Smooth muscle cell (in vitro differentiated cells): ENCODE data around the gene C12orf54. TPM values are rescaled to one million over a fixed set of nuclear protein-coding genes. Genes with fewer than 3 reads are reported as not detected.
"Not testable (repeated sequence)": the region's sequence is repeated elsewhere in the genome, so short reads cannot be mapped to it uniquely, and the experiment has no call there.

Experiments used
- DNase-seq: peaks from one replicate; lab custom pipeline; 2025; ENCODE audit not compliant: unreplicated experiment; lab: John Stamatoyannopoulos, UW
- H2AFZ ChIP-seq: fragments of 200-600 bp; sonication (generic); 2 replicates; pipeline ENCODE4 v1.6.0; 2016; ENCODE audit warnings: antibody characterized with exemption, low read depth, mild to moderate bottlenecking
- H3F3A ChIP-seq: fragments of 200-600 bp; sonication (generic); 2 replicates; pipeline ENCODE4 v1.6.0; 2017; ENCODE audit warnings: antibody characterized with exemption, low read depth
- H3K27ac ChIP-seq: fragments of 200-600 bp; sonication (generic); 2 replicates; pipeline ENCODE4 v1.5.1; 2016; ENCODE audit warnings: low read depth, mild to moderate bottlenecking
- H3K27me3 ChIP-seq: fragments of 200-600 bp; sonication (generic); 2 replicates; pipeline ENCODE4 v1.6.1; 2016; ENCODE audit warnings: low read depth, mild to moderate bottlenecking
- H3K36me3 ChIP-seq: fragments of 200-600 bp; sonication (generic); 2 replicates; pipeline ENCODE4 v1.5.1; 2016; ENCODE audit warnings: low read depth
- H3K4me1 ChIP-seq: fragments of 200-600 bp; sonication (generic); 2 replicates; pipeline ENCODE4 v1.5.1; 2016; ENCODE audit warnings: low read depth
- H3K4me2 ChIP-seq: fragments of 200-600 bp; sonication (generic); 2 replicates; pipeline ENCODE4 v1.6.0; 2016; ENCODE audit warnings: mild to moderate bottlenecking
- H3K4me3 ChIP-seq: fragments of 200-600 bp; sonication (generic); 2 replicates; pipeline ENCODE4 v1.5.1; 2016; ENCODE audit warnings: mild to moderate bottlenecking
- H3K79me2 ChIP-seq: fragments of 200-600 bp; sonication (generic); 2 replicates; pipeline ENCODE4 v1.6.0; 2016; ENCODE audit warnings: low read depth, mild to moderate bottlenecking
- H3K9ac ChIP-seq: fragments of 200-600 bp; sonication (generic); 2 replicates; pipeline ENCODE4 v1.6.0; 2016; ENCODE audit warnings: low read depth
- H3K9me3 ChIP-seq: fragments of 200-600 bp; sonication (generic); replicated peaks from 2 replicates; pipeline ENCODE4 v1.5.1; 2016; ENCODE audit warnings: low read depth
- H4K20me1 ChIP-seq: fragments of 200-600 bp; sonication (generic); 2 replicates; pipeline ENCODE4 v1.6.0; 2016; ENCODE audit warnings: low read depth
- WGBS: methylation state at CpG from one replicate; pipeline ENCODE4 v1.1.7; 2016; ENCODE audit warnings: low lambda C conversion rate; 5-methylcytosine and 5-hydroxymethylcytosine counted together
- polyA plus RNA-seq: library from polyadenylated mRNA; unstranded; fragments of >200 nt; fragmentation: Nextera tagmentation; extraction: Ambion mirVana; gene quantifications from 2 replicates; pipeline ENCODE4 v1.2.1, GENCODE V29; 2016
- total RNA-seq: library from RNA; depleted of rRNA; stranded (reverse); fragments of >200 nt; gene quantifications from 2 replicates; pipeline ENCODE4 v1.2.3, GENCODE V29; 2014
- TF ChIP-seq, protein P1 (sequence below): fragments of 200-600 bp; sonication (generic); IDR thresholded peaks from 2 replicates; pipeline ENCODE4 v1.5.1; 2017; ENCODE audit warnings: borderline replicate concordance, mild to moderate bottlenecking, antibody characterized with exemption; ENCODE audit not compliant: insufficient read depth, poor library complexity, severe bottlenecking

C12orf54 gene
- total and polyA plus RNA-seq, 2 experiments from 2014 or later = 0.45 to 1.1 TPM

- DNase-seq = no peak
- no peak overlapping the region for H3K27ac ChIP-seq
- 84% methylated on average over 2 of the region's 2 CpGs for WGBS
- no peaks in the 10 kb centered on the region for H3F3A ChIP-seq
- H4K20me1 ChIP-seq = no peaks in the 10 kb centered on the region
- no peak overlapping the region for H2AFZ ChIP-seq
- no peaks in the 10 kb centered on the region for H3K4me1 ChIP-seq
- no peak overlapping the region for H3K9ac ChIP-seq
- no peak overlapping the region for H3K4me2 ChIP-seq
- no peak overlapping the region for H3K4me3 ChIP-seq
- no peaks in the 10 kb centered on the region for H3K79me2 ChIP-seq
- H3K9me3 ChIP-seq = no peaks in the 10 kb centered on the region
- no peaks in the 10 kb centered on the region for H3K36me3 ChIP-seq
- H3K27me3 ChIP-seq = no peaks in the 10 kb centered on the region
- TF ChIP-seq, protein P1, sequence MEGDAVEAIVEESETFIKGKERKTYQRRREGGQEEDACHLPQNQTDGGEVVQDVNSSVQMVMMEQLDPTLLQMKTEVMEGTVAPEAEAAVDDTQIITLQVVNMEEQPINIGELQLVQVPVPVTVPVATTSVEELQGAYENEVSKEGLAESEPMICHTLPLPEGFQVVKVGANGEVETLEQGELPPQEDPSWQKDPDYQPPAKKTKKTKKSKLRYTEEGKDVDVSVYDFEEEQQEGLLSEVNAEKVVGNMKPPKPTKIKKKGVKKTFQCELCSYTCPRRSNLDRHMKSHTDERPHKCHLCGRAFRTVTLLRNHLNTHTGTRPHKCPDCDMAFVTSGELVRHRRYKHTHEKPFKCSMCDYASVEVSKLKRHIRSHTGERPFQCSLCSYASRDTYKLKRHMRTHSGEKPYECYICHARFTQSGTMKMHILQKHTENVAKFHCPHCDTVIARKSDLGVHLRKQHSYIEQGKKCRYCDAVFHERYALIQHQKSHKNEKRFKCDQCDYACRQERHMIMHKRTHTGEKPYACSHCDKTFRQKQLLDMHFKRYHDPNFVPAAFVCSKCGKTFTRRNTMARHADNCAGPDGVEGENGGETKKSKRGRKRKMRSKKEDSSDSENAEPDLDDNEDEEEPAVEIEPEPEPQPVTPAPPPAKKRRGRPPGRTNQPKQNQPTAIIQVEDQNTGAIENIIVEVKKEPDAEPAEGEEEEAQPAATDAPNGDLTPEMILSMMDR = no peak
These were observed 26.7 kb downstream of the C12orf54 start for GRCh38 chr12:48508987-48509386.

DNA sequence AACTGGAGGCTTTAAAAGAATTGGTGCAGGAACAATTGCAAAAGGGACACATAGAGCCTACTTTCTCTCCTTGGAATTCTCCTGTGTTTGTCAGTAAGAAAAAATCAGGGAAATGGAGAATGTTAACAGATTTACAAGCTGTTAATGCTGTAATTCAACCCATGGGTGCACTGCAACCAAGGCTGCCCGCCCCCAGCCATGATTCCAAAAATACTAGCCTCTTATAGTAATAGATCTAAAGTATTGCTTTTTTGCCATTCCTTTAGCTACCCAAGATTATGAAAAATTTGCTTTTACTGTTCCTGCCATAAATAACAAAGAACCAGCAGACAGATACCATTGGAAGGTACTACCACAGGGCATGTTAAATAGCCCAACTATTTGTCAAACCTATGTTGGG lies 27.8 kb downstream of the C12orf54 start:
- no peaks in the 10 kb centered on the region for H3K79me2 ChIP-seq
- no peaks in the 10 kb centered on the region for H3F3A ChIP-seq
- no peaks in the 10 kb centered on the region for H4K20me1 ChIP-seq
- no peaks in the 10 kb centered on the region for H3K4me1 ChIP-seq
- no peak for DNase-seq
- no peak overlapping the region for H2AFZ ChIP-seq
- H3K27me3 ChIP-seq = no peaks in the 10 kb centered on the region
- no peaks in the 10 kb centered on the region for H3K36me3 ChIP-seq
- H3K4me2 ChIP-seq = no peak overlapping the region
- no peak overlapping the region for H3K27ac ChIP-seq
- WGBS = 48% methylated on average over 1 of the region's 1 CpG
- H3K4me3 ChIP-seq = no peak overlapping the region
- H3K9ac ChIP-seq = no peak overlapping the region
- no peaks in the 10 kb centered on the region for H3K9me3 ChIP-seq
- TF ChIP-seq, protein P1 = no peak

DNA sequence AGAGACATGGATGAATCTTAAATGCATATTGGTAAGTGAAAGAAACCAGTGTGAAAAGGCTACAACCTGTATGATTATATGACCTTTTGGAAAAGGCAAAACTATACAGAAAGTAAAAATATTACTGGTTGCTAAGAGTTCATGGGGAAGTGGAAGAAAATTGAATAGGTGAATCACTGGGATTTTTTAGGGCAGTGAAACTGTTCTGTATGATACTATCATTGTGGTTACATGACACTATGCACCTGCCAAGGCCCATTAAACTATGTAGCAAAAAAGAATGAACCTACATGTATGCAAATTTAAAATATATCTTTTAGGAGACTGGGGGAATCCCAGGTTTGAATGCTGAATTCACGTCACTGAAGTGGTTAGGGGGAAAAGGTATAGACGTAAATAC lies 30.6 kb downstream of the C12orf54 start:
- TF ChIP-seq, protein P1 = no peak

GRCh38 chr12:48514728-48515127 lies 32.4 kb downstream of the C12orf54 start:
- H3K27ac ChIP-seq = no peak overlapping the region
- no peak overlapping the region for H3K9ac ChIP-seq
- TF ChIP-seq, protein P1 = no peak
- H4K20me1 ChIP-seq = no peaks in the 10 kb centered on the region
- no peaks in the 10 kb centered on the region for H3K4me1 ChIP-seq
- no peaks in the 10 kb centered on the region for H3K36me3 ChIP-seq
- no peaks in the 10 kb centered on the region for H3F3A ChIP-seq
- no peaks in the 10 kb centered on the region for H3K9me3 ChIP-seq
- no peak for DNase-seq
- no peak overlapping the region for H2AFZ ChIP-seq
- no peak overlapping the region for H3K4me2 ChIP-seq
- no peaks in the 10 kb centered on the region for H3K79me2 ChIP-seq
- WGBS = 82% methylated on average over 1 of the region's 1 CpG
- no peaks in the 10 kb centered on the region for H3K27me3 ChIP-seq
- H3K4me3 ChIP-seq = no peak overlapping the region

More for the DNA sequence above, 30.6 kb downstream of the C12orf54 start:
- no peak overlapping the region for H3K27ac ChIP-seq
- H3K4me3 ChIP-seq = no peak overlapping the region
- no peaks in the 10 kb centered on the region for H3K4me1 ChIP-seq
- H3F3A ChIP-seq = no peaks in the 10 kb centered on the region
- no peak for DNase-seq
- WGBS = 70% methylated on average over 2 of the region's 2 CpGs
- no peaks in the 10 kb centered on the region for H3K36me3 ChIP-seq
- H4K20me1 ChIP-seq = no peaks in the 10 kb centered on the region
- no peaks in the 10 kb centered on the region for H3K9me3 ChIP-seq
- no peaks in the 10 kb centered on the region for H3K79me2 ChIP-seq
- no peak overlapping the region for H3K9ac ChIP-seq
- no peaks in the 10 kb centered on the region for H3K27me3 ChIP-seq
- H3K4me2 ChIP-seq = no peak overlapping the region
- no peak overlapping the region for H2AFZ ChIP-seq

DNA sequence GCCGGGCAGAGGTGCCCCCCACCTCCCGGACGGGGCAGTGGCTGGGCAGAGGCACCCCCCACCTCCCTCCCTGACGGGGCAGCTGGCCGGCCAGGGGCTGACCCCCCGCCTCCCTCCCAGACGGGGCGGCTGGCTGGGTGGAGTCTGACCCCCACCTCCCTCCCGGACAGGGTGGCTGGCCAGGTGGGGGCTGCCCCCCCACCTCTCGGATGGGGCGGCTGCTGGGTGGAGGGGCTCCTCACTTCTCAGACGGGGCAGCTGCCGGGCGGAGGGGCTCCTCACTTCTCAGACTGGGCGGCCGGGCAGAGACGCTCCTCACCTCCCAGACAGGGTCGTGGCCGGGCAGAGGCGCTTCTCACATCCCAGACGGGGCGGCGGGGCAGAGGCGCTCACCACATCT lies 38.1 kb downstream of the C12orf54 start:
- not testable (repeated sequence) for H3K9me3 ChIP-seq, H3K27ac ChIP-seq, H2AFZ ChIP-seq, H3K79me2 ChIP-seq, H3K4me1 ChIP-seq, H3K4me2 ChIP-seq, H3F3A ChIP-seq, H3K36me3 ChIP-seq, H3K9ac ChIP-seq, H4K20me1 ChIP-seq, H3K4me3 ChIP-seq, DNase-seq, H3K27me3 ChIP-seq
- WGBS = 95% methylated on average over 13 of the region's 24 CpGs
